ENCODE results near the gene AJUBA.
"Not testable (repeated sequence)": the region's sequence is repeated elsewhere in the genome, so short reads cannot be mapped to it uniquely, and the experiment has no call there.

The AJUBA gene

GRCh38 chr14:23006544-23007419 lies 24.4 kb upstream of the AJUBA start:
- peak; percentile 89 to 95 for DNase-seq (ENCODE audit: low read depth in 2 of 2, low spot score in 1 of 2)

GRCh38 chr14:23006188-23006534 lies 23.8 kb upstream of the AJUBA start:
- DNase-seq (ENCODE audit: low read depth in 2 of 2, low spot score in 1 of 2): no peak

- no peak for DNase-seq (ENCODE audit: low read depth in 2 of 2, low spot score in 1 of 2)
Measured at GRCh38 chr14:23005451-23006187, 23.3 kb upstream of the AJUBA start.

- DNase-seq (ENCODE audit: low read depth in 2 of 2, low spot score in 1 of 2): not testable (repeated sequence)
Measured at GRCh38 chr14:23004274-23004673, 21.9 kb upstream of the AJUBA start.

GRCh38 chr14:23002592-23002991 lies 20.2 kb upstream of the AJUBA start:
- DNase-seq (ENCODE audit: low read depth in 2 of 2, low spot score in 1 of 2): no peak

GRCh38 chr14:23000860-23001259 lies 18.5 kb upstream of the AJUBA start:
- DNase-seq (ENCODE audit: low read depth in 2 of 2, low spot score in 1 of 2): no peak

GRCh38 chr14:22998329-22999012 lies 16.1 kb upstream of the AJUBA start:
- DNase-seq (ENCODE audit: low read depth in 2 of 2, low spot score in 1 of 2): no peak

GRCh38 chr14:22997676-22998323 lies 15.4 kb upstream of the AJUBA start:
- DNase-seq (ENCODE audit: low read depth in 2 of 2, low spot score in 1 of 2): no peak

- no peak for DNase-seq (ENCODE audit: low read depth in 2 of 2, low spot score in 1 of 2)
Measured at GRCh38 chr14:22996768-22997654, 14.7 kb upstream of the AJUBA start.

- DNase-seq (ENCODE audit: low read depth in 2 of 2, low spot score in 1 of 2): no peak
Measured at GRCh38 chr14:22995889-22996625, 13.7 kb upstream of the AJUBA start.

- no peak for DNase-seq (ENCODE audit: low read depth in 2 of 2, low spot score in 1 of 2)
Measured at GRCh38 chr14:22994762-22995275, 12.5 kb upstream of the AJUBA start.

- no peak for DNase-seq (ENCODE audit: low read depth in 2 of 2, low spot score in 1 of 2)
Measured at GRCh38 chr14:22993517-22993916, 11.2 kb upstream of the AJUBA start.

- no peak for DNase-seq (ENCODE audit: low read depth in 2 of 2, low spot score in 1 of 2)
Measured at GRCh38 chr14:22991852-22992251, 9.5 kb upstream of the AJUBA start.

GRCh38 chr14:22987291-22987690 lies 4.9 kb upstream of the AJUBA start:
- no peak for DNase-seq (ENCODE audit: low read depth in 2 of 2, low spot score in 1 of 2)

- peak; percentile 66 to 93 for DNase-seq (ENCODE audit: low read depth in 2 of 2, low spot score in 1 of 2)
Measured at GRCh38 chr14:22986508-22987054, 4.2 kb upstream of the AJUBA start.

GRCh38 chr14:22985894-22986507 lies 3.6 kb upstream of the AJUBA start:
- no peak for DNase-seq (ENCODE audit: low read depth in 2 of 2, low spot score in 1 of 2)

GRCh38 chr14:22984959-22985658 lies 2.8 kb upstream of the AJUBA start:
- DNase-seq (ENCODE audit: low read depth in 2 of 2, low spot score in 1 of 2): no peak

GRCh38 chr14:22981876-22982476 lies 375 bp downstream of the AJUBA start:
- no peak for DNase-seq (ENCODE audit: low read depth in 2 of 2, low spot score in 1 of 2)
